ENCODE data around the gene FCAMR.

- TF ChIP-seq STAT1 (IDR thresholded peaks at IDR 0.05; ENCODE audit: unreplicated experiment), result no peak
- TF ChIP-seq CTCF (conservative IDR thresholded peaks at IDR 0.05; ENCODE audit: low read depth in 2 of 2), result no peak
- no peak for TF ChIP-seq EZH2 (IDR thresholded peaks at IDR 0.05; ENCODE audit: low read depth, unreplicated experiment)
- no peak for TF ChIP-seq POLR2AphosphoS5 (IDR thresholded peaks at IDR 0.05; ENCODE audit: low read depth)
Observed at GRCh38 chr1:206909883-206910318, 60.4 kb downstream of the FCAMR start.

Data from GM23338 (cell line).